ENCODE measurements around the gene GRK2.

- TF ChIP-seq CTCF (IDR thresholded peaks at IDR 0.05) (no peak), EZH2phosphoT487 (IDR thresholded peaks at IDR 0.05) (no peak), EZH2 (IDR thresholded peaks at IDR 0.05) (no peak)
Observed at GRCh38 chr11:67289226-67289650, 23.0 kb downstream of the GRK2 start, which contains the start of gene ANKRD13D.

Measured in neural progenitor cell (in vitro differentiated cells).